Neural cell (in vitro differentiated cells): Measurements from ENCODE around the gene PLD1. TPM values are rescaled to one million over a fixed set of nuclear protein-coding genes. Genes with fewer than 3 reads are reported as not detected.

ENCODE experiments used
- H2AFZ ChIP-seq: fragments of 200-600, 300-800 bp; sonication (generic), shearing (Covaris generic); 2 replicates; pipeline ENCODE4 v1.6.0; 2014; ENCODE audit warnings: low read depth, mild to moderate bottlenecking, antibody characterized with exemption, low read length, moderate library complexity
- H3F3A ChIP-seq: fragments of 200-600 bp; shearing (Covaris generic); 2 replicates; pipeline ENCODE4 v1.6.1; 2016; ENCODE audit warnings: mild to moderate bottlenecking, moderate library complexity, mixed read lengths, antibody characterized with exemption, low read length; ENCODE audit not compliant: insufficient read depth, poor library complexity, severe bottlenecking
- H3K27ac ChIP-seq: fragments of 200-600, 300-800 bp; sonication (generic), shearing (Covaris generic); 2 replicates; pipeline ENCODE4 v1.5.1; 2014; ENCODE audit warnings: mild to moderate bottlenecking, low read length, moderate library complexity
- H3K27me3 ChIP-seq: fragments of 300-800, 200-600 bp; sonication (generic), shearing (Covaris generic); 2 replicates; pipeline ENCODE4 v1.6.0; 2014; ENCODE audit warnings: mild to moderate bottlenecking, low read depth, low read length, moderate library complexity; ENCODE audit not compliant: insufficient read depth
- H3K36me3 ChIP-seq: fragments of 300-800, 200-600 bp; sonication (generic), shearing (Covaris generic); 2 replicates; pipeline ENCODE4 v1.5.1; 2014; ENCODE audit warnings: mild to moderate bottlenecking, antibody characterized with exemption, low read length, moderate library complexity; ENCODE audit not compliant: insufficient read depth
- H3K4me2 ChIP-seq: fragments of 300-800, 200-600 bp; sonication (generic), shearing (Covaris generic); 2 replicates; pipeline ENCODE4 v1.6.0; 2014; ENCODE audit warnings: mild to moderate bottlenecking, low read length
- H3K4me3 ChIP-seq: fragments of 300-800, 200-600 bp; sonication (generic), shearing (Covaris generic); 2 replicates; pipeline ENCODE4 v1.5.1; 2014; ENCODE audit warnings: mild to moderate bottlenecking, low read length, moderate library complexity
- H3K79me2 ChIP-seq: fragments of 200-600 bp; shearing (Covaris generic); replicated peaks from 2 replicates; pipeline ENCODE4 v1.6.0; 2014; ENCODE audit warnings: mild to moderate bottlenecking, low read length, moderate library complexity; ENCODE audit not compliant: insufficient read depth
- H3K9ac ChIP-seq: fragments of 300-800, 200-600 bp; sonication (generic), shearing (Covaris generic); 2 replicates; pipeline ENCODE4 v1.6.1; 2016; ENCODE audit warnings: mild to moderate bottlenecking, low read length, mixed read lengths
- H3K9me2 ChIP-seq: fragments of 200-600 bp; shearing (Covaris generic); 2 replicates; pipeline ENCODE4 v1.6.1; 2016; ENCODE audit warnings: mild to moderate bottlenecking, low read length, mixed read lengths; ENCODE audit not compliant: insufficient read depth
- H3K9me3 ChIP-seq: fragments of 200-600, 300-800 bp; sonication (generic), shearing (Covaris generic); 2 replicates; pipeline ENCODE4 v1.6.1; 2016; ENCODE audit warnings: mild to moderate bottlenecking, mixed run types, low read length, moderate library complexity, mixed read lengths
- H4K20me1 ChIP-seq: fragments of 200-600 bp; shearing (Covaris generic); 2 replicates; pipeline ENCODE4 v1.6.1; 2016; ENCODE audit warnings: mild to moderate bottlenecking, mixed run types; ENCODE audit not compliant: insufficient read depth
- CTCF ChIP-seq: fragments of 450-650 bp; IDR thresholded peaks from 2 replicates; pipeline ENCODE4 v1.5.1; 2014; ENCODE audit warnings: antibody characterized with exemption, mild to moderate bottlenecking, moderate library complexity; ENCODE audit not compliant: poor library complexity, severe bottlenecking
- EP300 ChIP-seq: fragments of 450-650 bp; conservative IDR thresholded peaks from 2 replicates; pipeline ENCODE4 v1.6.1; 2014; ENCODE audit warnings: antibody characterized with exemption, mild to moderate bottlenecking, moderate library complexity; ENCODE audit not compliant: poor library complexity, severe bottlenecking
- EZH2 ChIP-seq: fragments of 200-600, 300-800 bp; shearing (Covaris generic), sonication (generic); IDR thresholded peaks from 2 replicates; pipeline ENCODE4 v1.6.1; 2014; ENCODE audit warnings: antibody characterized with exemption, low read length, borderline replicate concordance, mild to moderate bottlenecking; ENCODE audit not compliant: insufficient read depth, poor library complexity, severe bottlenecking
- MXI1 ChIP-seq: fragments of 450-650 bp; conservative IDR thresholded peaks from 2 replicates; pipeline ENCODE4 v1.6.1; 2014; ENCODE audit warnings: antibody characterized with exemption, mild to moderate bottlenecking; ENCODE audit not compliant: poor library complexity, severe bottlenecking
- POLR2AphosphoS5 ChIP-seq: IDR thresholded peaks from 2 replicates; pipeline ENCODE4 v1.6.1; 2012
- RAD21 ChIP-seq: fragments of 450-650 bp; conservative IDR thresholded peaks from 2 replicates; pipeline ENCODE4 v1.6.1; 2014; ENCODE audit warnings: antibody characterized with exemption, mild to moderate bottlenecking, moderate library complexity
- REST ChIP-seq: IDR thresholded peaks from 2 replicates; pipeline ENCODE4 v1.6.1; 2012; ENCODE audit warnings: borderline replicate concordance
- SMC3 ChIP-seq: fragments of 450-650 bp; conservative IDR thresholded peaks from 2 replicates; pipeline ENCODE4 v1.6.1; 2014; ENCODE audit warnings: antibody characterized with exemption, mild to moderate bottlenecking, moderate library complexity; ENCODE audit not compliant: poor library complexity
- TAF1 ChIP-seq: IDR thresholded peaks from 2 replicates; pipeline ENCODE4 v1.6.1; 2012; ENCODE audit warnings: low read depth
- polyA plus RNA-seq: library from polyadenylated mRNA; depleted of rRNA; stranded (reverse); fragments of >200 nt; gene quantifications from 2 replicates; pipeline ENCODE4 v1.2.3, GENCODE V29; 2014

Gene PLD1
- polyA plus RNA-seq, 1 donor from 2014 or later = 0.06 TPM

- H3K9me2 ChIP-seq = no peaks in the 10 kb centered on the region
- no peak overlapping the region for H3K27ac ChIP-seq
- H2AFZ ChIP-seq = no peak overlapping the region
- H3F3A ChIP-seq = no peaks in the 10 kb centered on the region
- no peaks in the 10 kb centered on the region for H3K27me3 ChIP-seq
- no peak overlapping the region for H3K4me2 ChIP-seq
- H3K9ac ChIP-seq = no peak overlapping the region
- H3K79me2 ChIP-seq = no peaks in the 10 kb centered on the region
- H4K20me1 ChIP-seq = no peaks in the 10 kb centered on the region
- TF ChIP-seq SMC3 (no peak), POLR2AphosphoS5 (no peak), EZH2 (no peak), REST (no peak), TAF1 (no peak), MXI1 (no peak), CTCF (no peak)
- H3K9me3 ChIP-seq = no peaks in the 10 kb centered on the region
- no peak overlapping the region for H3K4me3 ChIP-seq
- H3K36me3 ChIP-seq = no peaks in the 10 kb centered on the region
These were observed 77.5 kb downstream of the PLD1 start for GRCh38 chr3:171732756-171733155.

GRCh38 chr3:171731691-171732090 lies 78.6 kb downstream of the PLD1 start:
- H3K9me2 ChIP-seq = no peaks in the 10 kb centered on the region
- H3K9me3 ChIP-seq = no peaks in the 10 kb centered on the region
- H3F3A ChIP-seq = no peaks in the 10 kb centered on the region
- H3K27me3 ChIP-seq = no peaks in the 10 kb centered on the region
- H3K27ac ChIP-seq = no peak overlapping the region
- no peak overlapping the region for H3K9ac ChIP-seq
- H3K4me3 ChIP-seq = no peak overlapping the region
- no peaks in the 10 kb centered on the region for H3K79me2 ChIP-seq
- H4K20me1 ChIP-seq = no peaks in the 10 kb centered on the region
- no peaks in the 10 kb centered on the region for H3K36me3 ChIP-seq
- no peak overlapping the region for H3K4me2 ChIP-seq
- TF ChIP-seq POLR2AphosphoS5 (no peak), MXI1 (no peak), EZH2 (no peak), RAD21 (no peak), SMC3 (no peak), CTCF (no peak), TAF1 (no peak), EP300 (no peak)
- H2AFZ ChIP-seq = no peak overlapping the region
